ENCODE data around the gene SLC16A9.

SLC16A9 gene

DNA sequence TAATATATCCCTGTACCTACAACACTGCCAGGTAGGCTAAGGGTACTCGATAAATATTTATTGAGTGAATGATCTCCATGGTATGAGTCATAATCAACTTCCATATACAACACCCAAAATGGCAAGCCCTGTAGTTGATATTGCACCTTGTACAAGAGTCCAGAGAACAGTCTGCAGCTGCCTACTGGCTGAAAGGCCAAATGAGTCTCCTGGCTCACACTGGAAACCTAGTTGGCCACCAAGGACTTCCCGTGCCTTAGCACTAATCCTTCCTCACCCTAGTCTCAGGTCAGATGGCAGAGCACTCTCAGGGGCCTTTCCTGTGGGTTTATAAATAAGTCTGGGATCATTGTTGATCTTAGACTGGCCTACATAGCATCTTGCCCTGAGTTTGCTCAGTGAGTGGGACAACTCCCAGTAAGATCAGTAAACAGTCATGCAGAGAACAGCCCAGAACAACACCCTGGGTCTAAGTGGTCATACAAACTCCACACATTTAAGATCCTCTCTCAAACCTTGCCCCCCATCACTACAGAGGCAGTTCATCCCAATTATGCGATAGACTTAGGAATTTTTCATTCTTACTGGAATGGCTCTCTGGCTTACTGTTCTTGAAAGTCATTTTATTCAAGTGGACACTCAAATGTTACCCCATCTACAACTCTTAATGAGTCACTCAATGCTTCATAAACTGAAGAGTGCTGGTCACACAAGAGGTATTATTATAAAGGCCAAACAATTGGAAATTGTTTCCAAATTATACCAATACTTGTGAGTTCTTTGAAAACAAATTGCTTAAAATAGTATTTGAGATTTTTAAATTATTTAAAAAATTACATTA lies 14.7 kb upstream of the SLC16A9 start:
- H3K4me2 ChIP-seq (ENCODE audit: low read length), result no peak overlapping the region
- no peaks in the 10 kb centered on the region for H3K79me2 ChIP-seq (ENCODE audit: insufficient read depth, low read length)
- no peaks in the 10 kb centered on the region for H3K9me2 ChIP-seq (ENCODE audit: low read depth, low read length)

DNA sequence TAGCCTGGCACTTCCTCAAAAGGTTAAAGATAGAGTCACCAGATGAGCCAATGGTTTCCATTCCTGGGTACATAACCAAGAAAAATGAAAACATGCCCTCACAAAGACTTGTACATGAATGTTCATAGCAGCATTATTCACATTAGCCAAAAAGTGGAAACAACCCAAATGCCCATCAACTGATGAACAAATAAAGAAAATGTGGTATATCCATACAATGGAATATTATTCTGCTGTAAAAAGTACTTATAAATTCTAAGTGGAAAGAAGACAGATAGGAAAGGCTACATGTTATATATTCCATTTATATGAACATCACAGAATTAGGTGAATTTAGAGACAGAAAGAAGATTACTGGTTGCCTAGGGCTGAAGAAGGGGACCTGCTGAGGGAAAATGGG lies 10.7 kb upstream of the SLC16A9 start:
- Histone ChIP-seq H2AFZ (ENCODE audit: low read length) (no peak overlapping the region), H3K27me3 (ENCODE audit: insufficient read depth, low read length) (no peaks in the 10 kb centered on the region), H3F3A (ENCODE audit: insufficient read depth, low read length) (no peaks in the 10 kb centered on the region), H3K9me2 (ENCODE audit: low read depth, low read length) (no peaks in the 10 kb centered on the region), H3K4me2 (ENCODE audit: low read length) (no peak overlapping the region), H3K79me2 (ENCODE audit: insufficient read depth, low read length) (no peaks in the 10 kb centered on the region), H3K4me3 (ENCODE audit: low read depth, low read length, poor library complexity, severe bottlenecking) (no peak overlapping the region), H3K4me1 (ENCODE audit: insufficient read depth, low read length, severe bottlenecking) (no peaks in the 10 kb centered on the region), H3K27ac (ENCODE audit: low read depth, low read length, poor library complexity, severe bottlenecking) (no peak overlapping the region), H3K9ac (ENCODE audit: low read length) (no peak overlapping the region), H3K9me3 (ENCODE audit: low read length) (no peaks in the 10 kb centered on the region), H3K36me3 (ENCODE audit: insufficient read depth, low read length) (no peaks in the 10 kb centered on the region), H4K20me1 (ENCODE audit: insufficient read depth, low read length) (no peaks in the 10 kb centered on the region)
- TF ChIP-seq, protein P1, sequence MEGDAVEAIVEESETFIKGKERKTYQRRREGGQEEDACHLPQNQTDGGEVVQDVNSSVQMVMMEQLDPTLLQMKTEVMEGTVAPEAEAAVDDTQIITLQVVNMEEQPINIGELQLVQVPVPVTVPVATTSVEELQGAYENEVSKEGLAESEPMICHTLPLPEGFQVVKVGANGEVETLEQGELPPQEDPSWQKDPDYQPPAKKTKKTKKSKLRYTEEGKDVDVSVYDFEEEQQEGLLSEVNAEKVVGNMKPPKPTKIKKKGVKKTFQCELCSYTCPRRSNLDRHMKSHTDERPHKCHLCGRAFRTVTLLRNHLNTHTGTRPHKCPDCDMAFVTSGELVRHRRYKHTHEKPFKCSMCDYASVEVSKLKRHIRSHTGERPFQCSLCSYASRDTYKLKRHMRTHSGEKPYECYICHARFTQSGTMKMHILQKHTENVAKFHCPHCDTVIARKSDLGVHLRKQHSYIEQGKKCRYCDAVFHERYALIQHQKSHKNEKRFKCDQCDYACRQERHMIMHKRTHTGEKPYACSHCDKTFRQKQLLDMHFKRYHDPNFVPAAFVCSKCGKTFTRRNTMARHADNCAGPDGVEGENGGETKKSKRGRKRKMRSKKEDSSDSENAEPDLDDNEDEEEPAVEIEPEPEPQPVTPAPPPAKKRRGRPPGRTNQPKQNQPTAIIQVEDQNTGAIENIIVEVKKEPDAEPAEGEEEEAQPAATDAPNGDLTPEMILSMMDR (IDR thresholded peaks at IDR 0.05; ENCODE audit: low read length), result no peak
- TF ChIP-seq EZH2 (IDR thresholded peaks at IDR 0.05; ENCODE audit: borderline replicate concordance, low read length), result no peak

More for the DNA sequence above, 14.7 kb upstream of the SLC16A9 start:
- no peak for TF ChIP-seq EZH2 (IDR thresholded peaks at IDR 0.05; ENCODE audit: borderline replicate concordance, low read length)
- TF ChIP-seq, protein P1 (IDR thresholded peaks at IDR 0.05; ENCODE audit: low read length), result no peak
- Histone ChIP-seq H3K4me3 (ENCODE audit: low read depth, low read length, poor library complexity, severe bottlenecking) (no peak overlapping the region), H3K9me3 (ENCODE audit: low read length) (no peaks in the 10 kb centered on the region), H2AFZ (ENCODE audit: low read length) (no peak overlapping the region), H3K36me3 (ENCODE audit: insufficient read depth, low read length) (no peaks in the 10 kb centered on the region), H3K27me3 (ENCODE audit: insufficient read depth, low read length) (no peaks in the 10 kb centered on the region), H3K27ac (ENCODE audit: low read depth, low read length, poor library complexity, severe bottlenecking) (no peak overlapping the region), H4K20me1 (ENCODE audit: insufficient read depth, low read length) (no peaks in the 10 kb centered on the region), H3F3A (ENCODE audit: insufficient read depth, low read length) (no peaks in the 10 kb centered on the region), H3K4me1 (ENCODE audit: insufficient read depth, low read length, severe bottlenecking) (no peaks in the 10 kb centered on the region), H3K9ac (ENCODE audit: low read length) (no peak overlapping the region)

DNA sequence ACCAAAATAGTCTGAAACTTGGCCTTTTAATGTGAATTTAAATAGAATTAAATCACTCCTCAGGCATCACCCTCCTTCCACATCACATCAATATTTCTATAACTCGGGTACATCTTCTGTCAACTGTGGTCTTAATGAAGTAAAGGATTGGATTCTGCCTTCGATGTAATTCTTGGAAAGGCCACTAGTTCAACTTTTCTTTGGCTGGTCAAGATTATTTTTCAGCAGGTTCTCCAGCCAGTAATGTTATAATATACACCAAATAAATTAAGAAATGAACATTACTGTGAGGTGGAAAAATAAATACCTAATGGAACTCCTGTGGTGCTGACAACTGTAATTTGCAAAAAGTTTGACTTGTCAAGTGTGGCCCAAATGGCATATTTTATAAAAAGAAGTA lies 9.7 kb upstream of the SLC16A9 start:
- Histone ChIP-seq H3K9me2 (ENCODE audit: low read depth, low read length) (no peaks in the 10 kb centered on the region), H3K4me3 (ENCODE audit: low read depth, low read length, poor library complexity, severe bottlenecking) (no peak overlapping the region), H3K9ac (ENCODE audit: low read length) (no peak overlapping the region), H3K4me2 (ENCODE audit: low read length) (no peak overlapping the region), H3K9me3 (ENCODE audit: low read length) (no peaks in the 10 kb centered on the region), H3K36me3 (ENCODE audit: insufficient read depth, low read length) (no peaks in the 10 kb centered on the region), H3K4me1 (ENCODE audit: insufficient read depth, low read length, severe bottlenecking) (no peaks in the 10 kb centered on the region), H4K20me1 (ENCODE audit: insufficient read depth, low read length) (no peaks in the 10 kb centered on the region), H3K79me2 (ENCODE audit: insufficient read depth, low read length) (no peaks in the 10 kb centered on the region), H3K27ac (ENCODE audit: low read depth, low read length, poor library complexity, severe bottlenecking) (no peak overlapping the region), H3F3A (ENCODE audit: insufficient read depth, low read length) (no peaks in the 10 kb centered on the region), H3K27me3 (ENCODE audit: insufficient read depth, low read length) (no peaks in the 10 kb centered on the region), H2AFZ (ENCODE audit: low read length) (no peak overlapping the region)
- TF ChIP-seq, protein P1 (IDR thresholded peaks at IDR 0.05; ENCODE audit: low read length), result no peak
- TF ChIP-seq EZH2 (IDR thresholded peaks at IDR 0.05; ENCODE audit: borderline replicate concordance, low read length), result no peak
